ENCODE results near the gene KRTAP2-1. TPM values are rescaled to one million over a fixed set of nuclear protein-coding genes. Genes with fewer than 3 reads are reported as not detected.

The KRTAP2-1 gene
- total RNA-seq, 1 donor from 2014 or later = not detected

- H3K4me1 Mint-ChIP-seq (ENCODE audit: low read depth, unreplicated experiment) = peaks cover 14% of the 10 kb centered on the region
- H3K9me3 Mint-ChIP-seq (ENCODE audit: unreplicated experiment) = peaks cover 4% of the 10 kb centered on the region
- no peak for TF ChIP-seq CTCF (IDR thresholded peaks at IDR 0.05; ENCODE audit: partially characterized antibody, unreplicated experiment)
- no peak for DNase-seq
- peak overlapping the region; percentile 37 for H3K27ac Mint-ChIP-seq (ENCODE audit: unreplicated experiment)
- peaks cover 7% of the 10 kb centered on the region for H3K27me3 Mint-ChIP-seq (ENCODE audit: unreplicated experiment)
- no peaks in the 10 kb centered on the region for H3K36me3 Mint-ChIP-seq (ENCODE audit: unreplicated experiment)
- no peak overlapping the region for H3K4me3 Mint-ChIP-seq (ENCODE audit: unreplicated experiment)
These were observed 33.5 kb downstream of the KRTAP2-1 start for GRCh38 chr17:41013606-41014005.

- H3K27ac Mint-ChIP-seq (ENCODE audit: unreplicated experiment) = no peak overlapping the region
- TF ChIP-seq CTCF (IDR thresholded peaks at IDR 0.05; ENCODE audit: partially characterized antibody, unreplicated experiment) = no peak
These were observed 33.9 kb downstream of the KRTAP2-1 start for GRCh38 chr17:41013181-41013580.

GRCh38 chr17:41012326-41013120 lies 34.6 kb downstream of the KRTAP2-1 start:
- no peak for TF ChIP-seq CTCF (IDR thresholded peaks at IDR 0.05; ENCODE audit: partially characterized antibody, unreplicated experiment)
- Mint-ChIP-seq H3K27me3 (ENCODE audit: unreplicated experiment) (peaks cover 8% of the 10 kb centered on the region), H3K4me1 (ENCODE audit: low read depth, unreplicated experiment) (peaks cover 17% of the 10 kb centered on the region), H3K27ac (ENCODE audit: unreplicated experiment) (no peak overlapping the region), H3K4me3 (ENCODE audit: unreplicated experiment) (no peak overlapping the region), H3K9me3 (ENCODE audit: unreplicated experiment) (peaks cover 6% of the 10 kb centered on the region), H3K36me3 (ENCODE audit: unreplicated experiment) (no peaks in the 10 kb centered on the region)
- no peak for DNase-seq

More at GRCh38 chr17:41013181-41013580, 33.9 kb downstream of the KRTAP2-1 start:
- DNase-seq = no peak
- Mint-ChIP-seq H3K4me3 (ENCODE audit: unreplicated experiment) (no peak overlapping the region), H3K9me3 (ENCODE audit: unreplicated experiment) (peaks cover 6% of the 10 kb centered on the region), H3K27me3 (ENCODE audit: unreplicated experiment) (peaks cover 8% of the 10 kb centered on the region), H3K36me3 (ENCODE audit: unreplicated experiment) (no peaks in the 10 kb centered on the region), H3K4me1 (ENCODE audit: low read depth, unreplicated experiment) (peaks cover 17% of the 10 kb centered on the region)

GRCh38 chr17:41010441-41010840 lies 36.7 kb downstream of the KRTAP2-1 start:
- TF ChIP-seq CTCF (IDR thresholded peaks at IDR 0.05; ENCODE audit: partially characterized antibody, unreplicated experiment) = no peak
- Mint-ChIP-seq H3K9me3 (ENCODE audit: unreplicated experiment) (peaks cover 6% of the 10 kb centered on the region), H3K27ac (ENCODE audit: unreplicated experiment) (no peak overlapping the region), H3K36me3 (ENCODE audit: unreplicated experiment) (no peaks in the 10 kb centered on the region), H3K27me3 (ENCODE audit: unreplicated experiment) (peaks cover 8% of the 10 kb centered on the region), H3K4me3 (ENCODE audit: unreplicated experiment) (no peak overlapping the region), H3K4me1 (ENCODE audit: low read depth, unreplicated experiment) (peaks cover 17% of the 10 kb centered on the region)
- no peak for DNase-seq

GRCh38 chr17:41009936-41010335 lies 37.2 kb downstream of the KRTAP2-1 start:
- peaks cover 17% of the 10 kb centered on the region for H3K4me1 Mint-ChIP-seq (ENCODE audit: low read depth, unreplicated experiment)
- TF ChIP-seq CTCF (IDR thresholded peaks at IDR 0.05; ENCODE audit: partially characterized antibody, unreplicated experiment) = no peak
- H3K36me3 Mint-ChIP-seq (ENCODE audit: unreplicated experiment) = no peaks in the 10 kb centered on the region
- peaks cover 8% of the 10 kb centered on the region for H3K27me3 Mint-ChIP-seq (ENCODE audit: unreplicated experiment)
- H3K4me3 Mint-ChIP-seq (ENCODE audit: unreplicated experiment) = no peak overlapping the region
- peaks cover 6% of the 10 kb centered on the region for H3K9me3 Mint-ChIP-seq (ENCODE audit: unreplicated experiment)
- no peak overlapping the region for H3K27ac Mint-ChIP-seq (ENCODE audit: unreplicated experiment)
- DNase-seq = no peak
